ENCODE results near the gene EPHA5. TPM values are rescaled to one million over a fixed set of nuclear protein-coding genes. Genes with fewer than 3 reads are reported as not detected.

Gene EPHA5
- total RNA-seq, result not detected in 2 replicates

- peak; percentile 16 for DNase-seq
Observed at GRCh38 chr4:65670331-65671031, at the start of gene EPHA5. Gene EPHA5 (minus strand): TSS chr4:65670489. CDS start chr4:65669742, 747 bp downstream.

- no peak for DNase-seq
Observed at GRCh38 chr4:65719635-65720034, 49.3 kb upstream of the EPHA5 start.

GRCh38 chr4:65698631-65699030 lies 28.3 kb upstream of the EPHA5 start:
- DNase-seq, result no peak

GRCh38 chr4:65696436-65696835 lies 26.1 kb upstream of the EPHA5 start:
- no peak for DNase-seq

GRCh38 chr4:65671372-65671771 lies 1.1 kb upstream of the EPHA5 start:
- no peak for DNase-seq

GRCh38 chr4:65670020-65670330 lies 314 bp downstream of the EPHA5 start:
- DNase-seq, result no peak

GRCh38 chr4:65669111-65670019 lies 924 bp downstream of the EPHA5 start:
- DNase-seq, result no peak

- DNase-seq, result no peak
Observed at GRCh38 chr4:65668201-65669089, 1.8 kb downstream of the EPHA5 start.

GRCh38 chr4:65667506-65668041 lies 2.7 kb downstream of the EPHA5 start:
- no peak for DNase-seq

- DNase-seq, result no peak
Observed at GRCh38 chr4:65665771-65666523, 4.3 kb downstream of the EPHA5 start.

GRCh38 chr4:65661471-65661870 lies 8.8 kb downstream of the EPHA5 start:
- DNase-seq, result no peak

GRCh38 chr4:65658117-65658516 lies 12.2 kb downstream of the EPHA5 start:
- DNase-seq, result no peak

GRCh38 chr4:65656008-65656407 lies 14.3 kb downstream of the EPHA5 start:
- DNase-seq, result no peak

GRCh38 chr4:65654976-65655375 lies 15.3 kb downstream of the EPHA5 start:
- DNase-seq, result no peak

- no peak for DNase-seq
Observed at GRCh38 chr4:65653740-65654361, 16.4 kb downstream of the EPHA5 start.

- no peak for DNase-seq
Observed at GRCh38 chr4:65651751-65652150, 18.5 kb downstream of the EPHA5 start.

GRCh38 chr4:65651031-65651430 lies 19.3 kb downstream of the EPHA5 start:
- DNase-seq, result no peak

- DNase-seq, result no peak
Observed at GRCh38 chr4:65646136-65646535, 24.2 kb downstream of the EPHA5 start.

GRCh38 chr4:65645185-65645584 lies 25.1 kb downstream of the EPHA5 start:
- no peak for DNase-seq

- no peak for DNase-seq
Observed at GRCh38 chr4:65635051-65635821, 35.1 kb downstream of the EPHA5 start.

GRCh38 chr4:65624651-65625050 lies 45.6 kb downstream of the EPHA5 start:
- no peak for DNase-seq

Measured in dermis blood vessel endothelial cell (primary cell).